Keratinocyte (primary cell): ENCODE results near the gene TMEM38A.

Experiments
- EZH2 ChIP-seq: IDR thresholded peaks from one replicate; pipeline ENCODE4 v1.6.1; 2012; ENCODE audit warnings: inconsistent platforms, mild to moderate bottlenecking, low read length, moderate library complexity
- TF ChIP-seq, protein P1 (sequence below), 3 experiments: IDR thresholded peaks in 1 of 3; conservative IDR thresholded peaks in 1 of 3; optimal IDR thresholded peaks in 1 of 3; 2 replicates in 2 of 3; 3 replicates in 1 of 3; pipeline versions ENCODE3 to v1.5.1; 2011; ENCODE audit warnings: low read length in 3 of 3, mild to moderate bottlenecking in 3 of 3, moderate library complexity in 2 of 3, control low read depth in 1 of 3, inconsistent platforms in 1 of 3; ENCODE audit not compliant: insufficient read depth in 2 of 3; ENCODE audit errors: extremely low read depth in 1 of 3

DNA sequence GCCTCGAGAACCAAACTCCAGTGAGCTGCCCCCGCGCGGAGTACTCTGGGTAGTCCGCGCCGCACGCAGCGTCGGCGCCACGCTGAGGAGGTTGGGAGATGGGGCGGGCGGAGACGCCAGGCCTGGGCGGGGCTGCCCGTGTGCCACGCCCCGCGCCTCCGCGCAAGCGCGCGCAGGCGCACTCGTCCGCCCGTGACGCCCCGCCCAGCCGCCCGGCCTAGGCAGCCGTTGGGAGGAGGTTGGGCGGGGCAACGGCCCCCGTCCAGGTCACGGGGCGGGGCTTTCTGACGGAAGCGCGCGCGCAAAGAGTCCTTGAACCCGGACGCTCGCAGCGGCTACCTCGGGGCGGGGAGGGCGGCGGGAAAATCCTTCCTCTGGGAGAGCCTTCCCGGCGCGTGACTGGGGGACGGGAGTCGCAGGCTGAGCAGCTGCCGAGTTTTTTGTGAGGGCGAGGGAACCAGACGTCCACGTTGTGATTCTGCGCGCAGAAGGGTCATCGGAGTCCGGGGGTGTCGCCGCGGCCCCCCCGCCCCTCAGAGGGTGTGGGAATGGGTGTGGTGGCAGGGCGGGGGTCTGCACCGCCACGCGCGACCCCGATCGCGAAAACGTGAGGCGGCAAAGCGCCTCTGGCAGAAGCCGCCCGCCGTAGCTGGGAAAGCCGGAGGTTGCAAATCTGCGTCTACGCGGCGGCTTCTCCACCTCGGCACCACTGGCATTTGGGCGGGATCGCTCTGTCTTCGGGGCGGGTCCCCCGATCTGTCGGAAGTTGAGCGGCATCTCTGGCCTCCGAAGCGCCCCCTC lies 32.6 kb upstream of the TMEM38A start, which contains the start of gene MED26:
- TF ChIP-seq, protein P1, sequence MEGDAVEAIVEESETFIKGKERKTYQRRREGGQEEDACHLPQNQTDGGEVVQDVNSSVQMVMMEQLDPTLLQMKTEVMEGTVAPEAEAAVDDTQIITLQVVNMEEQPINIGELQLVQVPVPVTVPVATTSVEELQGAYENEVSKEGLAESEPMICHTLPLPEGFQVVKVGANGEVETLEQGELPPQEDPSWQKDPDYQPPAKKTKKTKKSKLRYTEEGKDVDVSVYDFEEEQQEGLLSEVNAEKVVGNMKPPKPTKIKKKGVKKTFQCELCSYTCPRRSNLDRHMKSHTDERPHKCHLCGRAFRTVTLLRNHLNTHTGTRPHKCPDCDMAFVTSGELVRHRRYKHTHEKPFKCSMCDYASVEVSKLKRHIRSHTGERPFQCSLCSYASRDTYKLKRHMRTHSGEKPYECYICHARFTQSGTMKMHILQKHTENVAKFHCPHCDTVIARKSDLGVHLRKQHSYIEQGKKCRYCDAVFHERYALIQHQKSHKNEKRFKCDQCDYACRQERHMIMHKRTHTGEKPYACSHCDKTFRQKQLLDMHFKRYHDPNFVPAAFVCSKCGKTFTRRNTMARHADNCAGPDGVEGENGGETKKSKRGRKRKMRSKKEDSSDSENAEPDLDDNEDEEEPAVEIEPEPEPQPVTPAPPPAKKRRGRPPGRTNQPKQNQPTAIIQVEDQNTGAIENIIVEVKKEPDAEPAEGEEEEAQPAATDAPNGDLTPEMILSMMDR (optimal IDR thresholded peaks at IDR 0.05 in 1 of 3, IDR thresholded peaks at IDR 0.05 in 1 of 3, conservative IDR thresholded peaks at IDR 0.05 in 1 of 3; ENCODE audit: extremely low read depth in 1 of 3, insufficient read depth in 2 of 3, low read length in 3 of 3): no peak
- TF ChIP-seq EZH2: no peak
